H1 (cell line): ENCODE results near the gene TEX22. TPM values are rescaled to one million over a fixed set of nuclear protein-coding genes. Genes with fewer than 3 reads are reported as not detected.

Experiments used
- CTCF ChIA-PET: fragments of 300-600 bp; sonication (Branson Sonifier 250); formaldehyde crosslinking; loops from one replicate; lab custom pipeline; 2021; ENCODE audit not compliant: partially characterized antibody; lab: Charles Lee
- POLR2A ChIA-PET: fragments of 300-600 bp; sonication (Branson Sonifier 250); formaldehyde crosslinking; loops from one replicate; lab custom pipeline; 2021; ENCODE audit warnings: inconsistent platforms; ENCODE audit not compliant: partially characterized antibody; lab: Charles Lee
- DNase-seq, 2 experiments: peaks; one replicate each; pipeline versions ENCODE4 v3.0.0 to v3.0.0-alpha.2; 2010 to 2022; ENCODE audit warnings: low spot score in 2 of 2, low read depth in 1 of 2, mixed read lengths in 1 of 2
- FAIRE-seq: peaks from 2 replicates; lab custom pipeline; 2011; peaks lifted over from hg19 to GRCh38; lab: Jason Lieb, UNC
- H2AFZ ChIP-seq: 2 replicates; pipeline ENCODE4 v1.8.1; 2012; ENCODE audit warnings: low read length, inconsistent platforms
- H2AK5ac ChIP-seq: 2 replicates; pipeline ENCODE4 v1.6.1; 2013; ENCODE audit warnings: low read depth, low read length
- H2BK120ac ChIP-seq: replicated peaks from 2 replicates; pipeline ENCODE3; 2013; ENCODE audit warnings: low read depth, low read length, inconsistent platforms
- H2BK12ac ChIP-seq: 2 replicates; pipeline ENCODE4 v1.6.1; 2013; ENCODE audit warnings: low read depth, low read length
- H2BK15ac ChIP-seq: 2 replicates; pipeline ENCODE4 v1.6.1; 2013; ENCODE audit warnings: low read length
- H2BK20ac ChIP-seq: 2 replicates; pipeline ENCODE4 v1.6.1; 2013; ENCODE audit warnings: low read length
- H2BK5ac ChIP-seq: 2 replicates; pipeline ENCODE4 v1.6.1; 2013; ENCODE audit warnings: low read depth, low read length
- H3K14ac ChIP-seq: 2 replicates; pipeline ENCODE4 v1.6.1; 2013; ENCODE audit warnings: inconsistent platforms; ENCODE audit not compliant: insufficient read length
- H3K18ac ChIP-seq: 2 replicates; pipeline ENCODE4 v1.6.1; 2013; ENCODE audit warnings: low read length; ENCODE audit errors: extremely low read depth
- H3K23ac ChIP-seq: 2 replicates; pipeline ENCODE4 v1.6.1; 2013; ENCODE audit warnings: inconsistent platforms; ENCODE audit not compliant: insufficient read length
- H3K23me2 ChIP-seq: 2 replicates; pipeline ENCODE4 v1.6.1; 2013; ENCODE audit warnings: low read depth, low read length
- H3K27ac ChIP-seq: 2 replicates; pipeline ENCODE4 v1.6.1; 2011; ENCODE audit warnings: low read depth, low read length, inconsistent platforms
- H3K27me3 ChIP-seq, 4 experiments: replicated peaks in 1 of 4; 1 replicate in 1 of 4; 2 replicates in 3 of 4; pipeline versions ENCODE4 v1.6.1 to v1.8.1; 2011 to 2013; ENCODE audit warnings: low read length in 3 of 4, mild to moderate bottlenecking in 3 of 4, inconsistent platforms in 2 of 4, mixed read lengths in 2 of 4, moderate library complexity in 1 of 4; ENCODE audit not compliant: control insufficient read depth in 3 of 4, insufficient read depth in 3 of 4; ENCODE audit errors: extremely low read depth in 1 of 4
- H3K36me3 ChIP-seq, 4 experiments: 2 replicates each; pipeline versions ENCODE4 v1.6.1 to v1.8.1; 2011 to 2013; ENCODE audit warnings: mild to moderate bottlenecking in 4 of 4, low read length in 3 of 4, moderate library complexity in 2 of 4, control low read depth in 1 of 4, inconsistent platforms in 1 of 4; ENCODE audit not compliant: insufficient read depth in 4 of 4, control insufficient read depth in 2 of 4
- H3K4ac ChIP-seq: replicated peaks from 2 replicates; pipeline ENCODE3; 2013; ENCODE audit warnings: low read length, low read depth, mixed read lengths, inconsistent platforms; ENCODE audit not compliant: insufficient read length
- H3K4me1 ChIP-seq, 4 experiments: replicated peaks in 1 of 4; 1 replicate in 1 of 4; 2 replicates in 3 of 4; pipeline versions ENCODE4 v1.6.1 to v1.8.1; 2011 to 2013; ENCODE audit warnings: low read length in 3 of 4, inconsistent platforms in 2 of 4, mixed read lengths in 1 of 4; ENCODE audit not compliant: insufficient read depth in 4 of 4, control insufficient read depth in 3 of 4
- H3K4me2 ChIP-seq, 2 experiments: 2 replicates each; pipeline versions ENCODE4 v1.6.1 to v1.8.1; 2011 to 2013; ENCODE audit warnings: low read depth in 2 of 2, low read length in 2 of 2, control low read depth in 1 of 2, inconsistent platforms in 1 of 2, mild to moderate bottlenecking in 1 of 2; ENCODE audit not compliant: insufficient read depth in 1 of 2
- H3K4me3 ChIP-seq, 4 experiments: fragments of 200-600, 300-600 bp in 1 of 4; sonication (generic), shearing (Covaris generic), sonication (Bioruptor Twin) in 1 of 4; 2 replicates each; pipeline versions ENCODE4 v1.5.1 to v1.8.1; 2011 to 2016; ENCODE audit warnings: low read length in 4 of 4, low read depth in 3 of 4, control low read depth in 2 of 4, inconsistent platforms in 2 of 4, mild to moderate bottlenecking in 2 of 4, mixed read lengths in 1 of 4, moderate library complexity in 1 of 4; ENCODE audit not compliant: insufficient read depth in 2 of 4; ENCODE audit errors: extremely low read depth in 1 of 4
- H3K56ac ChIP-seq: replicated peaks from 2 replicates; pipeline ENCODE3; 2013; ENCODE audit warnings: low read depth, mild to moderate bottlenecking, mixed read lengths, low read length, inconsistent platforms; ENCODE audit not compliant: insufficient read length
- H3K79me1 ChIP-seq: 2 replicates; pipeline ENCODE4 v1.6.1; 2013; ENCODE audit warnings: low read depth, low read length, control low read depth
- H3K79me2 ChIP-seq, 2 experiments: 2 replicates each; pipeline versions ENCODE4 v1.6.1 to v1.8.1; 2012 to 2013; ENCODE audit warnings: low read length in 2 of 2, mild to moderate bottlenecking in 2 of 2, inconsistent platforms in 1 of 2; ENCODE audit not compliant: insufficient read depth in 2 of 2, control insufficient read depth in 1 of 2
- H3K9ac ChIP-seq, 4 experiments: replicated peaks in 1 of 4; 1 replicate in 1 of 4; 2 replicates in 3 of 4; pipeline versions ENCODE4 v1.6.1 to v1.8.1; 2011 to 2013; ENCODE audit warnings: low read depth in 3 of 4, low read length in 3 of 4, control low read depth in 2 of 4, mild to moderate bottlenecking in 2 of 4, moderate library complexity in 2 of 4, inconsistent platforms in 1 of 4; ENCODE audit errors: extremely low read depth in 1 of 4
- H3K9me3 ChIP-seq, 2 experiments: 2 replicates each; pipeline versions ENCODE4 v1.6.1 to v1.8.1; 2012 to 2013; ENCODE audit warnings: mild to moderate bottlenecking in 2 of 2, moderate library complexity in 2 of 2, control low read depth in 1 of 2, inconsistent platforms in 1 of 2, low read depth in 1 of 2, low read length in 1 of 2, mixed read lengths in 1 of 2; ENCODE audit not compliant: insufficient read depth in 2 of 2
- H4K20me1 ChIP-seq, 2 experiments: replicated peaks in 1 of 2; 2 replicates each; pipeline versions ENCODE3 to v1.8.1; 2011 to 2013; ENCODE audit warnings: inconsistent platforms in 2 of 2, low read length in 2 of 2, mild to moderate bottlenecking in 1 of 2; ENCODE audit not compliant: insufficient read depth in 2 of 2, control insufficient read depth in 1 of 2
- H4K5ac ChIP-seq: 2 replicates; pipeline ENCODE4 v1.6.1; 2013; ENCODE audit warnings: low read length, low read depth, mixed read lengths, inconsistent platforms; ENCODE audit not compliant: insufficient read length
- H4K8ac ChIP-seq: 2 replicates; pipeline ENCODE4 v1.8.0; 2013; ENCODE audit warnings: mild to moderate bottlenecking, moderate library complexity, low read length, inconsistent platforms; ENCODE audit not compliant: insufficient read depth; ENCODE audit errors: extremely low read depth
- H4K91ac ChIP-seq: replicated peaks from 2 replicates; pipeline ENCODE3; 2013; ENCODE audit warnings: low read length, mixed read lengths, inconsistent platforms; ENCODE audit not compliant: insufficient read length
- CTBP2 ChIP-seq: IDR thresholded peaks from 2 replicates; pipeline ENCODE4 v1.7.0; 2011; ENCODE audit warnings: borderline replicate concordance, mild to moderate bottlenecking, moderate library complexity, mixed read lengths, low read length; ENCODE audit not compliant: insufficient read depth, insufficient read length
- TBP ChIP-seq: IDR thresholded peaks from 2 replicates; pipeline ENCODE4 v1.6.1; 2011; ENCODE audit warnings: low read depth, low read length, improper control_type of control experiment
- WGBS, 2 experiments: shearing (Covaris generic) in 1 of 2; methylation state at CpG; one replicate each; pipeline versions ENCODE4 v1.1.6 to v1.1.7; 2013 to 2015; ENCODE audit warnings: low lambda C conversion rate in 2 of 2, mixed read lengths in 2 of 2, inconsistent platforms in 1 of 2, low coverage in 1 of 2, missing lambda C conversion rate in 1 of 2; ENCODE audit not compliant: insufficient replicate concordance in 2 of 2, insufficient coverage in 1 of 2, insufficient read length in 1 of 2; ENCODE audit errors: extremely low coverage in 1 of 2, missing lambda C conversion rate in 1 of 2; 5-methylcytosine and 5-hydroxymethylcytosine counted together
- polyA plus RNA-seq, 7 experiments: library from polyadenylated mRNA; depleted of rRNA in 3 of 7; stranded (reverse) in 5 of 7; unstranded in 2 of 7; fragments of >200 nt in 5 of 7; fragments of 200-250 nt in 2 of 7; gene quantifications; 1 replicate in 5 of 7; 2 replicates in 1 of 7; 4 replicates in 1 of 7; pipeline versions ENCODE4 v1.2.1 to v1.2.3, GENCODE V29; 2011 to 2013; ENCODE audit warnings: missing spikeins in 2 of 7, mixed read lengths in 2 of 7
- total RNA-seq: library from RNA; stranded (reverse); fragmentation: NEBNext Ultra II Directional; extraction: Animal tissue kit (Norgen Biotek cat#: 25700); gene quantifications from 2 replicates; pipeline ENCODE4 v1.2.1, GENCODE V29; 2021
- TF ChIP-seq, protein P1 (sequence below): IDR thresholded peaks from 2 replicates; pipeline ENCODE4 v1.6.1; 2012; ENCODE audit warnings: low read length, inconsistent platforms

Gene TEX22
- total and polyA plus RNA-seq, 2 of the 8 experiments (the other 6 are each of a cell fraction or from before 2014, with no cell fraction given) = 0.24 to 0.39 TPM

DNA sequence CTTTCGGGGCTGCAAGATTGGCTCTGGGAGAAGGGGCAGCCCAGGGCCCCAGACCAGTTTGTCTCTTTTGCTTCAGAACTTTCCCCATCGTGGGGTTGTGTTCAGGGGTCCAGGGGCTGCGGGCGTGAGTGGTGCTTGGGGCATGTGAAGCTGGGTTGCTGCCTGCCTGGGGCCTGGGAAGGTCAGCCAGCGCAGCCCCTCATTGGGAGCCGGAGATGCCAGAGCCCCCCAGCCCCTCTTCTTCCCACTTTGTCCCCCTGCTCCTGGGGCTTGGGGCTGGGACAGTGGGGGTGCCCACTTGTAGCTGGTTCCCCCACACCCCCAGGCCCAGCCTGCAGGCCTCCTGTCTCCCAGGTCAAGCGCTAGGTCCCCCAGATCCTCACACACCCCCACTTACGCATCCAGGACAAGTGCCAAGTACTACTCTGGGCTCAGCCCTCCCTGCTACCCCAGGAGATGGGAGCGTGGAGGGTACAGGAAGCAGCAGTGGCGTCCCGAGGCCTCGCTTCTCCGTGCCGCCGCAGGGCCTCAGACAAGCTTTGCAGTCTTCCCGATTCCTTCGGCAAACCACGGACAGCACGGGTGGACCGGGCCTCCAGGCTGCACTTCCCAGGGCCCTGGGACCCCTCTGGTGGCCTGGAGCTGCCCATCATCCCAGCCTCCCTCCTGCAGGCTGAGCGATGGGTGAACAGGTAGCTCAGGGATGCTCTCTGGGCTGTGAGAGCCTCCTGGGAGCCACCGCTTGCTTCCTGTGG is 42.3 kb upstream of the TEX22 start:
- no peak overlapping the region for H2BK12ac ChIP-seq
- no peak overlapping the region for H3K56ac ChIP-seq
- FAIRE-seq (no peak), DNase-seq (no peak)
- H4K8ac ChIP-seq = peak overlapping the region; percentile 25; the same call in 1 of the 2 replicates
- H4K91ac ChIP-seq = no peak overlapping the region
- H3K23ac ChIP-seq = no peak overlapping the region
- no peak overlapping the region for H2AK5ac ChIP-seq
- no peak overlapping the region for H2AFZ ChIP-seq
- H2BK5ac ChIP-seq = no peak overlapping the region
- no peak overlapping the region for H3K18ac ChIP-seq
- H3K27me3 ChIP-seq = no peaks in the 10 kb centered on the region
- no peak overlapping the region for H3K9ac ChIP-seq
- H4K20me1 ChIP-seq = peaks cover 0 to 19% of the 10 kb centered on the region in 2 experiments
- peaks cover 0 to 15% (median 5%) of the 10 kb centered on the region in 4 experiments; a peak in 5 of 7 replicates for H3K4me1 ChIP-seq
- no peak overlapping the region for H3K27ac ChIP-seq
- POLR2A ChIA-PET = no interaction called here
- H3K4me3 ChIP-seq = no peak overlapping the region
- no peaks in the 10 kb centered on the region for H3K9me3 ChIP-seq
- no peak overlapping the region for H2BK120ac ChIP-seq
- no peak overlapping the region for H3K4me2 ChIP-seq
- H3K79me1 ChIP-seq = no peaks in the 10 kb centered on the region
- no peak overlapping the region for H3K14ac ChIP-seq
- no peak overlapping the region for H3K4ac ChIP-seq
- 94% methylated on average over 20 of the region's 22 CpGs; no CpG with 5 or more reads in 1 of the 2 experiments for WGBS, 2 experiments
- H3K36me3 ChIP-seq = no peaks in the 10 kb centered on the region; a peak in 1 of 8 replicates
- H3K79me2 ChIP-seq = no peaks in the 10 kb centered on the region
- CTCF ChIA-PET = interaction anchor here (0.7 to 1.9 kb wide), 7 partner anchors 14 to 149 kb away, joined by 3 to 5 read pairs (median 3); no protein-coding TSS in a partner anchor
- no peaks in the 10 kb centered on the region for H3K23me2 ChIP-seq
- no peak overlapping the region for H2BK15ac ChIP-seq
- H2BK20ac ChIP-seq = no peak overlapping the region
- TF ChIP-seq CTBP2 (no peak), TBP (no peak)
- TF ChIP-seq, protein P1, sequence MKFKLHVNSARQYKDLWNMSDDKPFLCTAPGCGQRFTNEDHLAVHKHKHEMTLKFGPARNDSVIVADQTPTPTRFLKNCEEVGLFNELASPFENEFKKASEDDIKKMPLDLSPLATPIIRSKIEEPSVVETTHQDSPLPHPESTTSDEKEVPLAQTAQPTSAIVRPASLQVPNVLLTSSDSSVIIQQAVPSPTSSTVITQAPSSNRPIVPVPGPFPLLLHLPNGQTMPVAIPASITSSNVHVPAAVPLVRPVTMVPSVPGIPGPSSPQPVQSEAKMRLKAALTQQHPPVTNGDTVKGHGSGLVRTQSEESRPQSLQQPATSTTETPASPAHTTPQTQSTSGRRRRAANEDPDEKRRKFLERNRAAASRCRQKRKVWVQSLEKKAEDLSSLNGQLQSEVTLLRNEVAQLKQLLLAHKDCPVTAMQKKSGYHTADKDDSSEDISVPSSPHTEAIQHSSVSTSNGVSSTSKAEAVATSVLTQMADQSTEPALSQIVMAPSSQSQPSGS = no peak
- TF ChIP-seq, all 59 proteins: peak for 0
- H4K5ac ChIP-seq = no peak overlapping the region
